Stimulated activated CD4-positive, alpha-beta T cell treated with anti-CD3 and anti-CD28 coated beads, Interleukin-2, amount 100 ng/mL, for 48 hours (primary cell): ENCODE results near the gene DACH1.

Experiments
- DNase-seq, 2 donors: peaks; one replicate each; pipeline ENCODE4 v3.0.0-alpha.2; 2020

DACH1 gene

DNA sequence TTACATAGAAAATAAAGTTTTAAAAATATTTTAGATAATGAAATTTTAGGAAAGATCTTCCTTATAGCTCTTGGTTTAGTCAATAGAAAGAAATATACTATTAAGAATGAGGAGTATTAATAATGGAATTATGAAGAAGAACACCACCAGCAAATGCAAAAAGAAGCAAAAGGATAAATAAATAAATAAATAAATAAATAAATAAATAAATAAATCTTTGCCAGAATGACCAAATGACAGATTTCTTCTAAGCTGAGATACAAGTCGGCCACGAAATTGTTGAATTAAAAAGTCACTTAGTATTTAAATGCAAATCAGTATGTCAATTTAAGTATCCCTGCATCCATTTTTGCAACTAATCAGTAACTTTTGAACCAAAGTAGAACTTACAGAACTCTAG lies 95.9 kb downstream of the DACH1 start:
- no peak for DNase-seq

DNA sequence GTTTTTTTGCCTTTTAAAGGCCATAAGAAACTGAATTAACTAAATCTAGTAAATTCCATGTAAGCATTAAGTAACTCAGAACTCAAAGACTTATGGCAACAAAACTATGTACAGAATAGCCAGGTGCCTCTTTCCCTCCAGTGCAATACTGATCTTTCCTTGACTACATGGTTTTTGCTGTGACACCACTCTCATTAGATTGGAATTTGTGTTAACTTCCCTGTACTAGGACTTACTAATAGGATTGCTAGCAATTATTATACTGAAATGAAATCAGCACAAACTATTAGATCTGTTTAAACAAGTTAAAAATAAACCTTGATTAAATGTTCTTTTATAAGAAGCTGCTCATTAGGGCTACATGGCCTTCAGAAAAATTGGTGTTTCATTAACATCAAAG lies 96.3 kb downstream of the DACH1 start:
- DNase-seq: no peak

DNA sequence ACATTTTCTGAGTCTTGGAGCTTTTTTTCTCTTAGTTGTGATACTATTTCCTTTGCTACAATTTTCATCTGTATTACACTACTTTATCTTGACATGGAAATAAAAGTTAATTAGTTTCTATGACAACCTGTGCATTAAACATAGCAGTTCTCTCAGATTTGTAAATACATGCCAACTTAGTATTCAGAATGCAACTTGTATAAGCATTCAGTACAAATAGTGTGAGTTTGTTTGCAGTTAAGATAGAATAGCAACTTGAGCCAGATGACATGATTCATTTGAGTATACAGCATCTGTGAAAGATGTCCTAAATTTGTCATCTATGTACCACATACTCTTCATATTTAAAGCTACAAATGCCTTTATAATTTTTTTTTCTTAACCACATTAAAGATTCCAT lies 98.1 kb downstream of the DACH1 start:
- DNase-seq: no peak

DNA sequence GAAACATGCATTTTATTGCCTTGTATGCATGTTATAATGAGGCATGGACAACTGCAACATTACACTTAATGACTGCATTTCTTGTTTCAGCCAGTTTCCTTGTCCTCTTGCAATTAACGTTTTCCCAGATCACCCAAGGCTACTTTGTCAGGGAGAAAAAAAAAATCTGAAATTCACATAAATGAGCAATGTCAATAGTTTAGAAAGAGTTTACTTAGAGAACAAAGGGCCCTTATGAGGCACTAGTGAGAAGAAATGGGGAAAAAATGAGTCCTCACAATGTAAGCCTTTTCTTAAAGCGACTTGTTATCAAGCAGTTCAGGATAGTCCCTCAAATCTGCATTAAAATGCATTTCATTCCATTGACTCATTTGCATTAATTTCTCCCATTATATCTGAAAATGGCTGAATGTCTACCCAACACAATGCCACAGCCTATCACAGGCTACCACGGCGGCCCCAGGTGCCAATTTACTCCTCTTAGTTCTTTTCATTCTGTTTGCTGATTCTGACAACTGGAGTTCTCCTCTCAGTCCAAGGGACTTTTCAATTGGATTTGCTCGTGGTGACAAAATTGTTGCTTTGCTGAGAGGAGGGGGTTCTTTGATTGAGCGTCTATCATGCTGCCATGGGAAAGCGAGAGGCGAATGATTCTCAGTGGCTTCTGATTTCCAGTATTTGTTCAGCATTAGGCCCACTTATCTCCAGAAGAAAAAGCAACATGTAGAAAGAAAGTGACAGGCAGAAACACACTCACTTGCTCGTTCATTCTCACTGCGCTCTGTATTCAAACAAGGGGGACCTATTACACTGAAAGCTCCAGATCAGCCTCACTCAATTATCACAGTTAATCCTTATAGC lies 107.1 kb downstream of the DACH1 start:
- DNase-seq: no peak

DNA sequence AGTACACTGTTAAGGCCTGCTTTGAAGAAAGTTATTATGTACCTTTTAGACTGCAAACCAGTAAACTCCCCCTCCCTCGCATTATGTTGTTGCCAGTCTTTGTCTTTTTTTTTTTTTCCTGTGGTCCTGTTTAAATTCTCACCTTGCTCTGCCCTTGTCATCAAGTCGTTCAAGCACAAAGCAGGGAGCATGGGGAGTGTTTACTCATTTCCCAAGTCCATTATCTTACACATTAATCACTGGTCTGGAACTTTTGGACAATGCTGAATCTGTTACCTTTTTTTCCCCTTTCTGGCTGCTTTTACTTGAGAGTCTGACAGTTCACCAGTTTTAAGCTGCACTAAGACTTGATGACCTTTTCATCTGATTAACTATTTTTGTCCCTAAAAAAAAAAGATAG lies 108.2 kb downstream of the DACH1 start:
- DNase-seq: no peak

DNA sequence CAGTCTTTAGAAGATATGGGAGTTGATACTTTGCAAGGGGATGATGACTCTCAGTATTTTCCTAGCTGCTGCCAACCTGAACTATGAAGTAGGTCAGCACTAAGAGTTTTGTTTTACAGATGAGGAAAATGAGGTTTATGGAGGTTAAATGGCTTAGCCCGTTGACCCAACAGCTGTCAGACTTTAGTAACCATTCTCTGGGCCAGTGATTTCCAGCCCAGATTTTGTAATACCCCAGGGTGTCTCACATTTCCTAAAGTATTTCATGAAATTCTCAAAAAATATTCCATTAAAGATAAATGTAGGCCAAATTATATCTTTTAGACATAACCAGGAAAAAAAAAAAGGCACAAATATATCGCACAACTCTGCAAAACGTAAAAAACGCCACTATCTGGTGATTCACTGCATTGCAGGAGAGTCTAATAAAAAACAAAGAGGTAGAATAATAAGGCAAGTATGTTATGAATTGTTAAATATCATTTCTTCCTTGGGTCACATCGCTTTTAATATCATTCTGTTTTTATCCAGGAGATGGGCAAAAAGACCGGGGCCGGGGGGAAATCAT lies 112.5 kb downstream of the DACH1 start:
- no peak for DNase-seq

DNA sequence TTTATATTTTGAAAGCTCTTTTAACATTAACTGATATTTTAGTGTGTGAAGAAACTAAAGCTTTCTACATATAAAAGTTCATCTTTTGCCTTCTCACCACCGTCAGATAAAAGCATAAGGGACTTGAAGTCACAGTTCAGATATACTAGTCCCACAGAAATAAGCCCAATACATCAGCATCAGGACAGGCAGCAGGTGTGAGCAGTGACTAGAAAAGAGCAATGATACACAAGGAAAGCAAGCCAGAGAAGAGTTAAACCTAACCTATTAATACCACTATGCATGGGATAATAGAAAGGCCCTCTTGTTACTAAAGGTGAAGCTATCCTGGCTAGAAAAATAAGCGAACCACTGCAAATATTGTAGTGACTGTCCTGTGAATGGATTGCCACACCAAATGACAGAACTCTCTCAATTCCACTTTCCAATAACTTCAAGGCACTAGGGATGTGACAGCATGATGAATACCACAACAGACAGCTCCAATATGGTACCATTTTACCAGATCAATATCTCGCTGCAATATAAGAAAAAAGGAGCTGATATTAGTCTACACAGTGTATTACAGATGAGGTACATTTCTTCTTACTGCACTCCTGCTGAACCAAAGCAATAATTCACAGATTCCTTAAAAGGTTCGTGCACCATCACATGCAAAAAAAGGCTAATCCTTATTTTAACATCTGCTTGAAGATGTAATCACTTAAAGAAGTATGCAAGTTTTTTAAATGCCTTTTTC lies 114.1 kb downstream of the DACH1 start:
- DNase-seq: no peak

DNA sequence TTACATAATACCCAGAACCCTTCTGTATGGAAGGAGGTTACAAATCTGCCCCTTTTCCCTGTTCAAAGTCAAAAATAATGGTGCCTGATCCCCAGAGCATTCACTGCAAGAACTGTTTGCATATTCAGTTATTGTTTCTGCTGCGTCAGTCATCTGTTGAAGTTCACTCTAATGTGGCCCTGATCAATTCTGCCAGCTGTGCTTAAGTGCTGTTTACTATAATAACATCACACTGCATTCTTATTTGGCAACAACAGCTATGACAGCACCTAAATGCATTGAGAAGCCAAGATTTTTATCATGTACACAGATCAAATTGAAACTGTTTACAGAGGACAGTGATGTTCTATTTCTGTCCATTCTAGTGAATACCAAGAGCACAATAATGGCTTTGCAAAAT lies 115.9 kb downstream of the DACH1 start:
- DNase-seq: no peak

DNA sequence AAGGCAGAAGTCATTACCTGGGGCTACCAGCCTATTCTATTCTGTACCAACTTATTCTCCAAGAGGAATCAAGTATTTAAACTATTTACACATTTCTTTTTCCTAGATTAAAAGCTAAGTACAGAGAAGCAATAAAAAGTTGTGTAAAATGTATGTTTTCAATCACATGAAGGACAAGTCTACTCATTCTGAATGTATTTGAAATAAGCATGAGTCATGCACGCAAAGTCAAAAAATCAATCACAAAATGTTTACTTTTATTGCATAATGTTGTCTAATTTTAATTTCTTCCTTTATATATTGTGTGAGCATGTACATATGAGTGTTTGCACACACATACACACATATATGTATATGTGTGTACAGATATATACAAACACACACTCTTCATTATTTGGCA lies 136.7 kb downstream of the DACH1 start:
- DNase-seq: no peak

DNA sequence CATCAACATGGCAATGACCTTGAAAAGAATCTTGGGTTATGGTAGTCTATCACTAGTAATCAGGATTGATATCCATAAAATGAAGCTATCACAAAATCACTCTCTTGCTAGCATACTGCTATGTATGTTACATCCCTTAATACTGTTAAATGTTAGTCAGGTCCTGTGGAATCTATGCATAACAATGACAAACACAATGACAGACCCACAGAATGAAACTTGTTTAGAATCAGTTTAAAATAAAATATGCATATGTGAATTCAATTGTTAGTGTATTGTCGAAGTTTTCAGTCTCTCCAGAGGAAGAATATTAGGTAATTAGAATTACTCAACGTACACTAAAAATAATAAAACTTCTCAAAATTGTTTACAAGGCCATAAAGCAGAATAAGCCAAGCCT lies 137.6 kb downstream of the DACH1 start:
- no peak for DNase-seq

DNA sequence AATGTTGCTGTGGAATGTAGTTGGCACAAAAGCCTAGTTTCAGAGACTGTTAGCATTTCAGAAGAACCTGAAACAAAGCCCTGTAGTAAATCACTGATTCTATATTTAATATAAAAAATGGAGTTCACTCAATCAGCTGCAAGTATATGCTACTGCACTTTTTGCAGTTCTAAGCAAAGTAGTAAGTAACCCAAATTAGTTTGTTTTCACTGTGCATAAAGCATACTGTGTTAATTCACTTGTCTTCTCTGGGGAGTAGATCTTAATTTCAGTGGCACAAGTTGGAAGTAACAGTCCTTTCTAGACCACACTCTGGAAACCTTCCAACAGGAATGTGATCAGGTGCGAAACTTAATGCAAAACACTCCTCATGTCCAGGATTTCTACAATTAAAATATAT lies 139.3 kb downstream of the DACH1 start:
- no peak for DNase-seq

DNA sequence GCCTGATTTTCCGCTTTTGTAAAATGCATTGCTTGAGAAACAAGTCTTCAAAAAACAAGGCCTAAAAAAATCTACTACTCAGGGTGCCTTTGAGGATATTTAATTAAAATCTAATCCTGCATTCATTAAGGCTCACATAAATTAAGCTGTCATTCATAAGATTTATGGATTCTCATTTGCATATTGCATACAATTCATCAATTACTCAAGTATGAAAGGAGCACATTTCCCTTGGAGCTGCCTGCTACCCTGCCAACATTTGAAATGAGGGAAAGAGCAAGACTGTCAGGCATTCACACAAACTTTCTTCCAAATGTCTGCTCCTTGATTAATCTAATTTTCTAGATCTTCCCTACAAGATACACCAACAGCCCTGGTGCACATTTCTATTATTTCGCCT lies 140.0 kb downstream of the DACH1 start:
- DNase-seq: no peak

DNA sequence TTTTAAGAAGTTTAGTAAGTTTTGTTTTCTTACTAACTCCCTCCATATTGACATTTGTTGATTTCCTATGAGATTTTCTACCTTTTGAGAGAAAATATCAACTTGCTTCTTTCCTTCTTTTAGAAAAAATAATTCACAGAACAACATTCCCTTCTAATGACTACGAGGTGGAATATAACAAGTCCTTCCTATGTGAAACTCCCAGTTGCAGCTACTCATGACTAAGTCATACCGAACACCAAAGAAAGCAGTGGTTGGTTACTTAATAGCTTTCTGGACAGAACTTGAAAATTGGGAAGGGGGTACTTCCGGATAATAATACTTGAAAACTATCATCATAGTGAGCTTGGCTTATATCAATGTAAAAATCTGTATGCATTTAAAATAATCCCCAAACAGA lies 144.8 kb downstream of the DACH1 start:
- no peak for DNase-seq

DNA sequence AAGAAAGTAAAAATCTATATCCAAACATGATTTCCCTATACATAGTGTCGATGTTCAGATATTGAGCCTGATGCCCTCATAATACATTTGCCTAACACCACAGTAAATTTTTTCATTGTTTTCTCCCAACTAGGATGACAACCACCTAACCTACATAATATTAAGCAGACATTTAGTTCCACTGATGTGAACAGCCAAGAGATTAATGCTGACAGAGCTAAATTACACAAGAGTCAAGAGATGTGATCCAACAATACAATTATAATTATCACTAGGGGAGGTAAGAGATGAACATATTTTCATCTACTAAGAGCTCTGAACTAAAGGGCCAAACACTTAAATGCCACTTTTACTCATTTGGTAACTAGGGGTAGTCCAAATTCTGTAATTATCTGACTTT lies 145.9 kb downstream of the DACH1 start:
- DNase-seq: no peak

DNA sequence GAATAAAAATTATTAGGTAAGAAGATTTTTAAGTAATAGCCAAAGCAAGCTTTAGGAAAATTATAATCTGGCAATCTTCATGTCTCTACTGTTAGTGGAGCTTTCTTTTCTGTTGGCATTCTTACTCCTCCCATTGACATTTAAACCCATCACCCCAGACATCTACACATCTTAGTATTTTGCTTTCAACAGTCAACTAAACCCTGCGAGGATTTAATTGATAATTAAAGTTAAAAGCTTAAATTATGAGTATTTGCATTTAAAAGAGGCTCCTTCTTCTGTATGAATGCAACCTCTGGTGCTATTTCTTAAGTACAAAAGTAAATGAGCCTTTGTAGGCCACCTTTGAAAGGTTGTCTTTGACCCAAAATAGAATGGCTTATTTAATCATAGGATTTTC lies 148.1 kb downstream of the DACH1 start:
- no peak for DNase-seq

DNA sequence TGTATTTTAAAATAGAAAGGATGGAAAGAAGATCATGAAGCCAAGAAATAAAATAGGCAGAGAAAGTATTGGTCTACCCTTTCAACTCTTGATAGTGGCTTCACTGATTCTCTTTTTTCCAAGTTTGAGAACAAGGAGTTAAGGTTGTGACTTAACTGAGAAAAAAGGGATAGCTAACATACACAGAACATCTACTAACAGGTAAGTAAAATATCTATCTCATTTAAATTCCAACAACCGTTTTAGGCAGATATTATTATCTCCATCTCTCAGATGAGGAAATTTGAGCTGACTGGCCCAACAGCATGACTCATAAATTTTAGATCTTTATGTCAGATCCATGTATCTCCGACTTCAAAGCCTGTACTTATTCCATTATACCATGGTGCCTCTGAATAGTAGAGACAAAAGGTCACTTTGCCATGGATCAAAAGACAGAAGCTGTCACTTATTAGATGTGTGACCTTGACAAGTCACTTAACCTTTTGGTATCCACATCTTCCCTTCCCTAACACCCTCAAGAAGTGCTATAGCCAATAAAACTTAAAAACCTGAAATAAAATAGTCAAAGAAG lies 152.1 kb downstream of the DACH1 start:
- no peak for DNase-seq

DNA sequence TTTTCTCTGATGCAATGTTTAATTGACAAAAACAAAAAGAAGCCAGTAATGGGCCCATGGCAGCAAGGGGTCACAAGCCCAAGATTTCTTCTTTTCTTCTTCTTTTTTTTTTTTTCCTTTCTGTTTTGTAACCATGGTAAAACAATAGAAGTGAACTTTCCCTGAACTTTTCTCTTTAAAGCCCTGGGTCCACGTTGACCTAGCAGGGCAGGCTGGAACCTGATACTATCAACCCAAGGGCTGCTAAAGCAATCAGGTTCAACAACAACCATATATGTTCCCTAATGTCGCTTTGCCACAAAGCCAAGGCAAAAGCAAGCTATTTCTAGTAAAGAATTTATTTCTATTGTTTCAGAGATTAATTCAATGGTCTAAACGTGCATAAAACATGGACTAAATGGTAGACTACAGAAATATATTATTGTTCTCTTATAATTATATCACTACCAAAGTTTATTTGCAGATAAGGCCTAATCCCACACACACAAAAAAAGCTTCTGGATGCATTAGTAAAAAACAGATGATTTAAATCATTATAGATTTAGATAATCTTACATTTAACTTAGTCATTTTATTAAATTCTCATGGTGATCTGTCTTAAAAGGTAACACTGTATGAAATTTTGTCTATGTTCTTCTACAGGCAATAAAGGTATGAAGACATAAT lies 153.9 kb downstream of the DACH1 start:
- DNase-seq: no peak

DNA sequence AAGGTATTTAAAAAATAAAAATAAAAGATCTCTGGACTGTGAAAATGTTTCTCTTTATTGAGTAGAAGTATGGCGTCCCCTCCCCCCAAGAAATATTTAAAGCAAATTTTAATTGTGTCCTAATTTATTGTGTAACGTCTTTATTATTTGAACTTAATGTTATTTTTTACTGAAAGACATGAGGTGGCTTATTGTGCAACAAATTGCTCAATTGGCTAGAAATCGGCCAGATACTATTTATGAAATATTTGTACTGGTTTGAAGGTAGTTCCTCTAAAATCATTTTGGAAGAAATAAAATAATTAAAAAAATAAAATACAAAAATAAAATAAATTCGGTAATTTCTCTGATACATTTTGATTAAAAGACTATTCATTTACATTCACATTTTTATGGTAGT lies 162.3 kb downstream of the DACH1 start:
- no peak for DNase-seq

DNA sequence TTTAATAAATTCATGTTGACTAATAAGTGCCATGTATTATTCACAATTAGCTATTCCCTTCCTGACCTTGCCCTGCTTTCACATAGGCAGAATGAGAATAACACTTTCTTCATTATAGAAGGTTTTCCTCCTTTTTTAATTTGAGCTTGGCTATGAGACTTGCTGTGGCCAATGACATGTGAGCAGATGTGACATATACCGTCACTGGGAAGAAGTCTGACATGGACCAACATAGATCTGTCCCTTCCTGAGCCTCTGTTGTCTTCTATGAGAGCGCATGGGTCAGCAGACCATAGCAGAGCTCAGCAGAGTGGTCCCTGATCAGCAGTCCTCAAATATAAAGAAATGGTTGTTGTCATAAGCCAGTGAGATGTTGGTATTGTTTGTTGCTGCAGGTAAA lies 163.9 kb downstream of the DACH1 start:
- no peak for DNase-seq

DNA sequence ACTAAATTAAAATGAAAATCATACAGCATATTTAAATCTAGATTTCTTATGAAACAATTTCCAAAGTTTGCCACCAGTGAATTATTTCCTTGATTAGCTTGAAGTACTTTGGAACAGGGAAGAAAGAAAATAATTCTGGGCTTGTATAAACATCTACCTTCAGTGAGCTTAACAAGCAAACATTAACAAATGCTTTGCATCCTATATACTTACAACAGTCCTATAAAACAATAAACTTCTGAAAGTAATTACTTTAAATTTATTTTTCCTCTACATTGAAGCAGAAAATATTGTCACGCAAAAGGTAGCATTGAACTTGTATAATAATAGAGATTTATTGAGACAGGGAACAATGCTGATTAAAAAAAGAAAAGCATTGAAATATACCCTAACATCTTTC lies 164.8 kb downstream of the DACH1 start:
- no peak for DNase-seq

DNA sequence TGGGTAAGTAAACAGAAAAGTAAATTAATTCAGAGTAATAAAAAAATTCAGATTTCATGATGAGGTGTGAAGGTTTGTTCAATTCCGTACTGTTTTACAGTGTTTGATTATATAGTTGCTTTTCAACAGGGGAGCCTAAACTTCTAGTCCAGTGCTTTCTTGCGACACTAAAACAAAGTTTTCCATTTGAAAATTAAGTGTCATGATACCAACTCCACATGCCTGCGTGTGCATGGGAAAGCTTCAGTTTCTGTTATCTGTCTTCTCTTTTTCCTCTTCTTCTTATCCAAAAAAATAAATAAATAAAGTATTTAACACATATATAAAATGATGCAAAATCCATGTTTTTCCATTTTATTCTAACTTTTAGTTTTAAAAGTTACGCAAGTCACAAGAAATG lies 165.3 kb downstream of the DACH1 start:
- DNase-seq: no peak

DNA sequence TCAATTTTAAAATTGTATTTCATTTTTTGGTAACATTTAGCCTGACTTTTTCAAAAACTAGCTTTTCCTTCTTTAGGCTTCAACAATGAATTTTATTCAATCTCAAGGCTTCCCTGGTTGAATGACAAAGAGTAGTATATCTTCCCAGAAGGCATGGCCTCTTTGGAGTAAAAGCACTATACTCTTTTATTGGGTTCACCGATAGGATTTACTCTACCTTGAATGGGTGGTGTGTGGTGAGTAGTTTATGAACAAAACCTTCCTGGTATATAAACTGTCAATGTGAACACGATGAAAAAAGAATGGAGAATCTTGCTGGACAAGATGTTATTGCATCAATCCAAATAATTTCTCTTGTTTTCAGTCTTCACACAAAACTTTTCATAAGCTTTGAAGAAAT lies 167.7 kb downstream of the DACH1 start:
- no peak for DNase-seq

DNA sequence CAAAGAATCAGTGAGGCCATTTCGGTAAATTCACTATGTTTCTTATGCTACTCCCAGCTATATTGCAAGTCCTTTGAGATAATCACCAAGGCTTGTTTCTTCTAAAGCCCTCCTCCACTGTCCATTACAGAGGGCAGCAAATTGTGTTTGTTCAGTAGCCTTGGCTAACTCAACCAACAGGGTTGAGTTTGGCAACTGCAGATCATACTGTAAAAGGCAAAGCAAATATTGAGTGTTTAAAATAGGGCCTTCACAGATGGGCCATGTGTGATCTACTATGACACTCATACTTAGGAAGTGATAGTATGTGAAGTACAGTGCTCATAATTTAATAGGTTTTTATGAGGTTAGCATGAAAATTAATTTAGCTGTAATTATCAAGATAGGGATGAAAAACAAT lies 171.3 kb downstream of the DACH1 start:
- DNase-seq: no peak
